ENCODE data around the gene PHACTR2. TPM values are rescaled to one million over a fixed set of nuclear protein-coding genes. Genes with fewer than 3 reads are reported as not detected.
A peak's percentile ranks its signal among the peaks of the same experiment; 100 is the strongest.

The PHACTR2 gene
- total and polyA plus RNA-seq, 2 of the 13 experiments (the other 11 are each of a cell fraction or from before 2014, with no cell fraction given) = 11.3 to 28.2 TPM

- TF ChIP-seq, protein P1, sequence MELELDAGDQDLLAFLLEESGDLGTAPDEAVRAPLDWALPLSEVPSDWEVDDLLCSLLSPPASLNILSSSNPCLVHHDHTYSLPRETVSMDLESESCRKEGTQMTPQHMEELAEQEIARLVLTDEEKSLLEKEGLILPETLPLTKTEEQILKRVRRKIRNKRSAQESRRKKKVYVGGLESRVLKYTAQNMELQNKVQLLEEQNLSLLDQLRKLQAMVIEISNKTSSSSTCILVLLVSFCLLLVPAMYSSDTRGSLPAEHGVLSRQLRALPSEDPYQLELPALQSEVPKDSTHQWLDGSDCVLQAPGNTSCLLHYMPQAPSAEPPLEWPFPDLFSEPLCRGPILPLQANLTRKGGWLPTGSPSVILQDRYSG (CRISPR knock-in tag; IDR thresholded peaks at IDR 0.05) = peak; percentile 97
- TF ChIP-seq, protein P2, sequence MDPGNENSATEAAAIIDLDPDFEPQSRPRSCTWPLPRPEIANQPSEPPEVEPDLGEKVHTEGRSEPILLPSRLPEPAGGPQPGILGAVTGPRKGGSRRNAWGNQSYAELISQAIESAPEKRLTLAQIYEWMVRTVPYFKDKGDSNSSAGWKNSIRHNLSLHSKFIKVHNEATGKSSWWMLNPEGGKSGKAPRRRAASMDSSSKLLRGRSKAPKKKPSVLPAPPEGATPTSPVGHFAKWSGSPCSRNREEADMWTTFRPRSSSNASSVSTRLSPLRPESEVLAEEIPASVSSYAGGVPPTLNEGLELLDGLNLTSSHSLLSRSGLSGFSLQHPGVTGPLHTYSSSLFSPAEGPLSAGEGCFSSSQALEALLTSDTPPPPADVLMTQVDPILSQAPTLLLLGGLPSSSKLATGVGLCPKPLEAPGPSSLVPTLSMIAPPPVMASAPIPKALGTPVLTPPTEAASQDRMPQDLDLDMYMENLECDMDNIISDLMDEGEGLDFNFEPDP (CRISPR knock-in tag; conservative IDR thresholded peaks at IDR 0.05) = peak; percentile 96
- TF ChIP-seq ZFP62 (CRISPR knock-in tag; IDR thresholded peaks at IDR 0.05) (no peak), MIER2 (CRISPR knock-in tag; IDR thresholded peaks at IDR 0.05) (peak; percentile 82), DZIP1 (CRISPR knock-in tag; IDR thresholded peaks at IDR 0.05) (peak; percentile 42; the same call in 1 of the 2 replicates), ZNF251 (CRISPR knock-in tag; IDR thresholded peaks at IDR 0.05) (peak; percentile 86; the same call in 1 of the 2 replicates), KAT8 (CRISPR knock-in tag; IDR thresholded peaks at IDR 0.05) (peak; percentile 99), ZNF652 (CRISPR knock-in tag; IDR thresholded peaks at IDR 0.05; ENCODE audit: borderline replicate concordance, low read depth) (no peak), ZNF678 (CRISPR knock-in tag; IDR thresholded peaks at IDR 0.05) (peak; percentile 100), TERF1 (CRISPR knock-in tag; IDR thresholded peaks at IDR 0.05) (0 out of 2 replicates have a peak, but pooled peaks have one; percentile 34), HIVEP1 (CRISPR knock-in tag; IDR thresholded peaks at IDR 0.05) (peak; percentile 98), GPBP1L1 (CRISPR knock-in tag; IDR thresholded peaks at IDR 0.05) (no peak), YEATS4 (CRISPR knock-in tag; IDR thresholded peaks at IDR 0.05; ENCODE audit: borderline replicate concordance) (peak; percentile 100), ZNF180 (CRISPR knock-in tag; IDR thresholded peaks at IDR 0.05; ENCODE audit: borderline replicate concordance, low read depth) (peak; percentile 95; the same call in 1 of the 2 replicates), ZNF367 (CRISPR knock-in tag; IDR thresholded peaks at IDR 0.05; ENCODE audit: borderline replicate concordance) (peak; percentile 94; the same call in 1 of the 2 replicates), MTF2 (CRISPR knock-in tag; IDR thresholded peaks at IDR 0.05; ENCODE audit: borderline replicate concordance) (peak; percentile 93)
- TF ChIP-seq, protein P3, sequence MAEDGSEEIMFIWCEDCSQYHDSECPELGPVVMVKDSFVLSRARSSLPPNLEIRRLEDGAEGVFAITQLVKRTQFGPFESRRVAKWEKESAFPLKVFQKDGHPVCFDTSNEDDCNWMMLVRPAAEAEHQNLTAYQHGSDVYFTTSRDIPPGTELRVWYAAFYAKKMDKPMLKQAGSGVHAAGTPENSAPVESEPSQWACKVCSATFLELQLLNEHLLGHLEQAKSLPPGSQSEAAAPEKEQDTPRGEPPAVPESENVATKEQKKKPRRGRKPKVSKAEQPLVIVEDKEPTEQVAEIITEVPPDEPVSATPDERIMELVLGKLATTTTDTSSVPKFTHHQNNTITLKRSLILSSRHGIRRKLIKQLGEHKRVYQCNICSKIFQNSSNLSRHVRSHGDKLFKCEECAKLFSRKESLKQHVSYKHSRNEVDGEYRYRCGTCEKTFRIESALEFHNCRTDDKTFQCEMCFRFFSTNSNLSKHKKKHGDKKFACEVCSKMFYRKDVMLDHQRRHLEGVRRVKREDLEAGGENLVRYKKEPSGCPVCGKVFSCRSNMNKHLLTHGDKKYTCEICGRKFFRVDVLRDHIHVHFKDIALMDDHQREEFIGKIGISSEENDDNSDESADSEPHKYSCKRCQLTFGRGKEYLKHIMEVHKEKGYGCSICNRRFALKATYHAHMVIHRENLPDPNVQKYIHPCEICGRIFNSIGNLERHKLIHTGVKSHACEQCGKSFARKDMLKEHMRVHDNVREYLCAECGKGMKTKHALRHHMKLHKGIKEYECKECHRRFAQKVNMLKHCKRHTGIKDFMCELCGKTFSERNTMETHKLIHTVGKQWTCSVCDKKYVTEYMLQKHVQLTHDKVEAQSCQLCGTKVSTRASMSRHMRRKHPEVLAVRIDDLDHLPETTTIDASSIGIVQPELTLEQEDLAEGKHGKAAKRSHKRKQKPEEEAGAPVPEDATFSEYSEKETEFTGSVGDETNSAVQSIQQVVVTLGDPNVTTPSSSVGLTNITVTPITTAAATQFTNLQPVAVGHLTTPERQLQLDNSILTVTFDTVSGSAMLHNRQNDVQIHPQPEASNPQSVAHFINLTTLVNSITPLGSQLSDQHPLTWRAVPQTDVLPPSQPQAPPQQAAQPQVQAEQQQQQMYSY (CRISPR knock-in tag; IDR thresholded peaks at IDR 0.05) = peak; percentile 78
Measured at GRCh38 chr6:143842902-143843676, 165.3 kb downstream of the PHACTR2 start, which contains the start of gene LTV1 (continued).

Measured in HepG2 (cell line).